ENCODE data around the gene PTPN11.
"Not testable (repeated sequence)": the region's sequence is repeated elsewhere in the genome, so short reads cannot be mapped to it uniquely, and the experiment has no call there.

Gene PTPN11

GRCh38 chr12:112448165-112448564, 29.4 kb downstream of the PTPN11 start:
- DNase-seq (ENCODE audit: low spot score): not testable (repeated sequence)

DNA sequence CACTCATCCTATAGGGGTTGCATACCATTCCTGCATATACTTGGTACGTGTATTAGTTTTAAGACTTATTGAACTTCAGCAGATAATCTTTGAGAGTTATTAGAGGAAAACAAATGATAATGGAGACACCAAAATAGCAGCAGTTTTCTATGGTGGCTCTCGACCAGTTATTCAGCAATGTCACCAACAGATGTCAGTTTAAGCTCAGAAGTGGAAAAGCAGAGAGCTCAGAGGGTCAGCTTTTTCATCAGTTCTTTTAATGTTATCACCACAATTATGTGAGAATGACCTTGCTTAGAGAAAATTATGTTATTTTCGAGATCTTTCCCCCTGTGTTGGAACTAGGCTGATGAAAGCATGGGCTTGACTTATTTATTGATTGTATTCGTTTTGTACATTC, 32.0 kb downstream of the PTPN11 start:
- DNase-seq (ENCODE audit: low spot score): no peak

- no peak for DNase-seq (ENCODE audit: low spot score)
Observed at GRCh38 chr12:112456029-112456428, 37.3 kb downstream of the PTPN11 start.

GRCh38 chr12:112457142-112457541, 38.4 kb downstream of the PTPN11 start:
- not testable (repeated sequence) for DNase-seq (ENCODE audit: low spot score)

- DNase-seq (ENCODE audit: low spot score): no peak
Observed at GRCh38 chr12:112458330-112458729, 39.6 kb downstream of the PTPN11 start.

DNA sequence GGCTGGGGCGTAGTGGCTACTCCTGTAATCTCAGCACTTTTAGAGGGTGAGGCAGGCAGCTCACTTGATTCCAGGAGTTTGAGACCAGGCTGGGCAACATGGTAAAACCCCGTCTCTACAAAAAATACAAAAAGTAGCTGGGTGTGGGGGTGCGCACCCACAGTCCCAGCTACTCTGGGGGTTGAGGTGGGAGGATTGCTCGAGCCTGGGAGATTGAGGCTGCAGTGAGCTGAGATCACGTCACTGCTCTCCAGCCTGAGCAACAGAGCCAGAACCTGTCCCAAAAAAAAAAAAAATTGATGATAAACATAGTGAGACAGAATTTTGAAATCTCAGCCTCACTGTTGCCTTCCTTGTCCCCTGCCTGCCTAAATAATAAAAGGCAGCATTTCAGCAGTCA, 40.0 kb downstream of the PTPN11 start:
- no peak for DNase-seq (ENCODE audit: low spot score)

DNA sequence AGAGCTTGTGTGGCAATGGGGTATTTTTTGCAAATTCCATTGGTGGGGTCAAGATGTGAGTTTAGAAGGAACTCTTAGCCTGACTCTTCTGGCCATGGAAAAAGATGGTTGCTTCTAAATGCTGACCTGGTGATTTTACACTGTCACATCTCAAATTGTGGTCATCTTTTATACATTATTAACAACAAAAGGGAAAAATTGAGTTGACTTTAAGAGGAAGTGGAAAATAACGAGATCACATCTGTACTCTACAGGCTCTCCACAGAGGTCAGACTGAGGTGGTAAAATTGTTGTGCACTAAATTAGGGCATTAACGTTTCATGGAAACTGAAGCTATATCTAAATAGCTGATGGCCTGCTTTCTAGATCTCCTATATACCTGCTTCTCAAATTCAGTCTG, 44.7 kb downstream of the PTPN11 start:
- no peak for DNase-seq (ENCODE audit: low spot score)

- no peak for DNase-seq (ENCODE audit: low spot score)
Observed at GRCh38 chr12:112464605-112465004, 45.9 kb downstream of the PTPN11 start.

- no peak for DNase-seq (ENCODE audit: low spot score)
Observed at GRCh38 chr12:112466011-112466422, 47.3 kb downstream of the PTPN11 start.

GRCh38 chr12:112466835-112467234, 48.1 kb downstream of the PTPN11 start:
- no peak for DNase-seq (ENCODE audit: low spot score)

DNA sequence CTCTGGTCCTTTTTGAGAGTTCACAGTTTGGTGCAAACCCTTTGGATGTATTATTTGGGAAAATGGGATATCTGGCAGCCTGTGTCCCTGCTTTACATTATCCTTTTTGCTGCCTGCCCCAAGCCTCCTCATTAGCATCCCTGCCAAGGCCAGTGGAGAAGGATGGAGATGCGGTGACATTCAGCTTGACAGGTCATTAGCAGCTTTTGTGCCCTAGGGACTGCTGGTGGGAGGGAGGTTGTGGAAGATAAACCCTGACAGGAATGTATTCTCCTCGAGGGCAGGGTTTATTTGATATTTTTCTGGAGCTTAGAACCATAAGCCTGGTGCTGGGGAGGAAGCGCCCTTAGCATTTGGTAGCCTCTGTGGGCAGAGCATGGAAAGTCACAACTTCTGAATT, 49.3 kb downstream of the PTPN11 start:
- DNase-seq (ENCODE audit: low spot score): no peak

DNA sequence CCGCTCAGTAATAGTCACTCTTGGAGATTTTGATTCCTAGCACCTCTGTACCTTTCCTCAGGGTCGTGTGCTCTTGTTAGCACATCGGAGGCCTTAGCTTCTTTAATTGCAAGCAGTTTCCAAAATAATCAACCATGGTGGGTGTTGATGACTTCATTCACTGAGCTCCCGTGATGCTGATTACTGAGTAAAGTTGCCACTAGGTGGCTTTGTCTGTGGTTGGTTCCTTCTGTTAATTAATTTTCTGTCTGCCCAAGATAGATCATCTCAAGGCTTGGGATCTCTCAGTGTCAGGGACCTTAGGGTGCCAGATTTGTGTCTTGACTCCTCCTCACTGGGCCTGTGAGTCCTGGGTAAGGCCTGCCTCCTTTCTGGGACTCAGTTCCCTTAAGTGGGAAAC, 54.3 kb downstream of the PTPN11 start:
- peak; percentile 47 for DNase-seq (ENCODE audit: low spot score)

- no peak for DNase-seq (ENCODE audit: low spot score)
Observed at GRCh38 chr12:112479413-112479812, 60.7 kb downstream of the PTPN11 start.

GRCh38 chr12:112480931-112481330, 62.2 kb downstream of the PTPN11 start:
- no peak for DNase-seq (ENCODE audit: low spot score)

DNA sequence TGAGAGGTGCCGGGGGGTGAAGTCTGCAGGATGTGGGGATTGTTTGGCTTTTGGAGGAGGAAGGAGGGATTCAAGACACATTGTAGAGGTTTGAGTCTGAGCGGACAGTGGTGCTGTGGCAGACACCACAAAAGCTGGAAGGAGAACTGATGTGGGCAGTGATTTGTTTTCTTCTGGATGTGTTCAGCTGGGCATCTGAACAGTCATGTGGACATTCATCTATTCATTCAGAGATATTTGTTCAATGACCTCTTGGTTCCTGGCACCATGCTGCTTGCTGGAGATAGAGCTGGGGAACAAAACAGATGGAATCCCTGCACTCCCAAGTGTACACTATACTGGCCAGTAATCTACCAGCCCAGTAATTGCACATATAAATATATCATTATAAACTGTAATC, 64.0 kb downstream of the PTPN11 start:
- DNase-seq (ENCODE audit: low spot score): no peak

GRCh38 chr12:112486361-112486760, 67.6 kb downstream of the PTPN11 start:
- no peak for DNase-seq (ENCODE audit: low spot score)

GRCh38 chr12:112488257-112488876, 69.6 kb downstream of the PTPN11 start:
- no peak for DNase-seq (ENCODE audit: low spot score)

DNA sequence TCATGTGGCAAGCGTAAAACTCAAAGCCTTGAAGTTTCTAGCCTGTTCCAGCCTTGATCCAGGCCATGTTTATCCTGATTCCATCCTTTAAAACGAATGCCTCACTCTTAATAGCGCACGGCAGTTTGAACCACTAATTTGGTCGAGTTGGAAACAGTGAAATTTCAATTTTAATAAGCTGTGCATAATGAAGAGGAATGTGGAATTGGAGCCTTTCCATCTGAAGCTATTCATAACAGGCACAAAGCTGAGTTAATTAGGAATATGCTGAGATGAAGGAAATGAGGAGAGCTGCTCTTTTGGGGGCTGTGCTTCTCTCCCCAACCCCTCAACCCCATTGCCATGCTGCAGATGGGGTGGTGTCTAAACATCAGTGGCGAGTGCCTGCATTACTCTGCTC, 70.7 kb downstream of the PTPN11 start:
- no peak for DNase-seq (ENCODE audit: low spot score)

GRCh38 chr12:112496496-112496895, 77.7 kb downstream of the PTPN11 start:
- no peak for DNase-seq (ENCODE audit: low spot score)

DNA sequence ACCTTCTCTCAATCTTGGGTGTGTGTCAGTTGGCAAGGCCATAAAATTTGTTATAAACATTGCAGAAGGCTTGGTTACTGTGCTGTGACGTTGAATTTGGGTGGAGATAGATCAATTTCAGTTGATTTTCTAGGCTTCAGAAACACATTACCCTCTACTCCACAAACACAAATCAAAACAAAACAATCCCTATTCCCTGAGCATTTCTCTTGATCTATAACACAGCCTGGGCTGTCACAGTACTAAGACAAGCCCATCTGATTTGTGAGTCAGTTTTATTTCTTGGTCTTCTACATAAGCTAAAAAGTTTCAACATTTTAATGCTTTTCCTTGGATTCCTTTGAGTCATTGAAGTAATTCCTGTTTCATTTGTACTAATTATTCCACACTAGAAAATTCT, 79.8 kb downstream of the PTPN11 start:
- no peak for DNase-seq (ENCODE audit: low spot score)

GRCh38 chr12:112503512-112503911, 84.8 kb downstream of the PTPN11 start:
- no peak for DNase-seq (ENCODE audit: low spot score)

- no peak for DNase-seq (ENCODE audit: low spot score)
Observed at GRCh38 chr12:112506513-112507166, 87.9 kb downstream of the PTPN11 start.

- DNase-seq (ENCODE audit: low spot score): no peak
Observed at GRCh38 chr12:112513471-112513870, 94.7 kb downstream of the PTPN11 start.

DNA sequence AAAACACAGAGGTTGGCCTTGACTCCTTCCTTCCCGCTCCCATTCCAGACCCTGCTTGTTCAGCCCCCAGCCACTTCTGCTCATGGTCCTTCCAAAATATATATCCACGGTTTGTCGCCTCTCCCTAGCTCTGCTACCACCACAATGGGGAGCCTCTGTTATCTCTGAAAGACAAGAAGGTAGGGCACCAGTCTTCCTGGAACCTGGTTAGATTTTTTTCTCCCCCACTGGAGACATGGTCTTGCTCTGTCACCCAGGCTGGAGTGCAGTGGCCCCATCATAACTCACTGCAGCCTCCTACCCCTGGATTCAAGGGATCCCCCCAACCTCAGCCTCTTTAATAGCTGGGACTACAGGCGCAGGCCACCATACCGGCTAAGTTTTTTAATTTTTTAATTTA, 95.7 kb downstream of the PTPN11 start:
- no peak for DNase-seq (ENCODE audit: low spot score)
